NCI-H2029 treated with DMSO at 0.1 percent for 48 hours (cell line): ENCODE data around the gene TSC1.
"Not testable (repeated sequence)": the region's sequence is repeated elsewhere in the genome, so short reads cannot be mapped to it uniquely, and the experiment has no call there.

Experiments
- DNase-seq: peaks from one replicate; lab custom pipeline; 2025; lab: John Stamatoyannopoulos, UW

Gene TSC1

DNA sequence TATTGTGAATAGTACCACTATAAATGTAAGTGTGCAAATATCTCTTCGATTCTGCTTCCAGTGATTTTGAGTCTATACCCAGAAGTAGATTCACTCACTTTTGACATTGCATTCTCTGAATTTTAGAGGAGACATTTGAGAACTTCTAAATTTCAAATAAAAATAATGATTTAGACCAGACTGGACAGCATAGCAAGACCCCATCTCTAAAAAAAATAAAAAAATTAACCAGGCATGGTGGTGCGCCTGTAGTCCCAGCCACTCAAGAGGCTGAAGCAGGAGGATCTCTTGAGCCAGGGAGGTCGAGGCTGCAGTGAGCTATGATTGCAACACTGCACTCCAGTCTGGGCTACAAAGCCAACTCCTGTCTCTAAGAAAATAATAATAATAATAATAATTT is 32.2 kb upstream of the TSC1 start:
- no peak for DNase-seq

DNA sequence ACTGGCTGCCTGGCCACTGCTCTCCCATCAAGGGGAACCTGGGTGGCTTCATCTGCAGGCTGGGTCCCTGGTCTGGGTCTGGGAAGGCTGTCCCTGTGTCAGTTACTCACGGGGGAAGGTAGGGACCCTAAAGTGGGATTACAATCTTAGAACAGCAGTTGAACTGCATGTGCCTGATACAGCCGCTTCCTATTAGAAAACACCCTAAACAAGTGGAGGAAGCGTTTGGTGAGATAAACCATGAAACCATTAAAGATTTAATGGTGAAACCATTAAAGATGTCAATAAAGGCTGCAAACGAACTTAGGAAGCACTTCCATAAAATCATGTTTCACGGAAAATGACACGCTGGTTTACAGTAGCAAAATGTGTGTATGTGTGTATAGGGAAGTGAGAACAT is 31.5 kb upstream of the TSC1 start:
- DNase-seq, result no peak

DNA sequence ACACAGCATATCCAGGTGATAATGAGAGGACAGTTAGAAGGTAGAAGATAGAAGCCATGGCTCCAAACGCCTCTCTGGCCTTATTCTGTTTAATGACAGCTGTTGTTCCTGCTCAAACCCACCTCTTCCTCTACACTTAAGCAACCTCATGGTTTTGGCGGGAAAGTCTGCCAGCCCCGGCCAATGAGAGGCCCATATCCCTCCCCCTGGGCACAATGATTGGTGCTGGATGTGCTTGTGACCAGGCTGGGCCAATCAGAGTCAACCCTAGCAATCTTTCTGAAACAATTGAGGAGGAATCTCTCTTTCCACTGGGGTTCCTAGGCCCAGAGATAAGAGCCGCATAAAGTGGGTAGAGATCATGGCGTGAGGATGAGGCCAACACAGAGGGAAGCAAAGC is 29.3 kb upstream of the TSC1 start:
- no peak for DNase-seq

DNA sequence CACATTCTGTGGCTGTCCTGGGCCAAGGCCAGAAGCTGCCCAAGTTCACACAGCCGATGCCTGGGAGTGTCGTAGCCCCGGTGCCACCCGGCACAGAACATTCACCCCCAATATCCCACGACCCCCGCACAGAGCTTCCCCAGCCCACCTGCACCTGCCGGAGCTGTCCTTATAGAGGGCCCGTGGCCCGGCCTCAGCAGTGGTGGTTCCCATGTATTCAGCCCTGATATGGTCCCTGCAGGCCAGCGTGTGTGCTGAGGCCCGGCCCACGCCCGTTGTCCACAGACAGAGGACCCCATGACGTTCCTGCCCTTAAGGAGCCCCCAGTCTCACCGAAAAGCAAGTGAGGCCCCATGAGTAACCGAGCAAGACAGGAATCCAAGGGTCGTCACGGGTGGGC is 28.8 kb upstream of the TSC1 start:
- DNase-seq, result no peak

DNA sequence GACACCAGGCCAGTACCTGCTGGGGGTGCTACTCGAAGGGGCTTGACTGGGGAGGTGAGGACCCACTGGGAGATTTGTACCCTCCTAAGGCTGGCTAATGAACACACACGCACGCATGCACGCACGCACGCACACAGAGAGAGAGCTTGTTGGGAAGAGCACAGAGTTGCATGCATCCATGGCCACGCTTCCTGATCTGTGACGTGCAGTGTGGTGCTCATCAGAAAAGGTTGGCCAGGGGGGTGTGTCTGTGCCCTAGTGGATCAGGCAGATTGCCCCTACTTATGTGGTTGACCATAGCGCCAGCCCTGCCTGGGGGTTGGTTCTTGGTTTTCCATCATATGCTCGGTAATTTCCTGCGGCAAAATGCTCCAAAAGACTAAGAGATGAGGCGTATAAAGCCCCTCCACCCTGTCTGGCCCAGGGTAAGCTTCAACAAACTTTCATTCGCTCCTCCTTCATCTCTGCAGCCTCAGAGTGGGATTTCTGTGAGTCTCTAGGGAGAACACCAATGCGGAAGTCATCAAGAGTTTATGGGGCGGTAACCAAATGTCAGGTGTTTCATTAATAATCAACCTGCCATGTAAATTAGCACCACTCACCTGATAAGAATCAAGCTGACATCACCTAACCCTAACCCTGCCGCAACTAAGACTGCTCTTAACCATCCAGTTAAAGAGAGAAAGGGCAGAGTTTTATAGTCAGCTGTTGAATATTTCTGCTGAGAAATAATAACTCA is 26.1 kb upstream of the TSC1 start:
- no peak for DNase-seq

DNA sequence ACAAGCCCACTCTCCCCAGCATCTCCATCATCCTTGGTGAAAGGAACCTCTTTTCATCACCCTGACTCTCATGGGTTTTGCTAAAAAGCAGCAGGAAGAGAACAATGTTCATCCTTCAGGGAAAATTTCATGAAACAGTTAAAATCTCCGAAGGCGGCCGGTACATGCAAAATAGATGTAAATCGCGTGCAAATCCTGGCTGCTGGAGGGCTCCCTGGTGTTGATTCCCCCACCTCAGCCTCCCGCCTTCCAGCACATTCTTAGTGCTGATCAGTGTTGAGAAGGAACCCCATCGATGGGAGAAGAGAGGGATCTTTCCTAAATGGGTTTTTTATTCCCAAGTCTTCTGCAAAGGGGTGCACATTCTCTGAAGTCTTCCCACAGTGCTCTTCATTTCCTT is 25.4 kb upstream of the TSC1 start:
- DNase-seq, result no peak

DNA sequence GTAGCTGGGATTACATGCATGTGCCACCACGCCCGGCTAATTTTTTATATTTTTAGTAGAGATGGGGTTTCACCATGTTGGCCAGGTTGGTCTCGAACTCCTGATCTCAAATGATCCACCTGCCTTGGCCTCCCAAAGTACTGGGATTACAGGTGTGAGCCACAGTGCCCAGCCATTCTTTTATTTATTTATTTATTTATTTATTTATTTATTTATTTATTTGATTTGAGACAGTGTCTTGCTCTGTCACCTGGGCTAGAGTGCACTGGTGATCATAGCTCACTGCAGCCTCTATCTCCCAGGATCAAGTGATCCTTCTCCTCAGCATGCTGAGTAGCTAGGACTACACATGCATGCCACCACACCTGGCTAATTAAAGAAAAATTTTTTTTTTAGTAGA is 23.5 kb upstream of the TSC1 start:
- DNase-seq, result not testable (repeated sequence)

DNA sequence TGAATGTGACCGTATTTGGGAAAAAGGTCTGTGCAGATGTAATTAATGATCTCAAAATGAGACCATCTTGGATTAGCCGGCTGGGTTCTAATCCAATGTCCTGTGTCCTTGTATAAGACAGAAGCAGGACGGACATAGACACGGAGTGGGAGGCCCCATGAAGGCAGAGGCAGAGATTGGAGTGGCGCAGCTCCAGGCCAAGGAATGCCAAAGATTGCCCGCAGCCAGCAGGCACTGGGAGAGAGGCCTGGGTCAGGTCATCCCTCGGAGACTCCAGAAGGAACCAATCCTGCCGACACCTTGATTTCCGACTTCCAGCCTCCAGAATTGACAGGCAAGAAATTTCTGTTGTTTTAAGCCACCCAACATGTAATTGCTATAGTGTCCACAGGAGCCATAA is 21.1 kb upstream of the TSC1 start:
- no peak for DNase-seq

DNA sequence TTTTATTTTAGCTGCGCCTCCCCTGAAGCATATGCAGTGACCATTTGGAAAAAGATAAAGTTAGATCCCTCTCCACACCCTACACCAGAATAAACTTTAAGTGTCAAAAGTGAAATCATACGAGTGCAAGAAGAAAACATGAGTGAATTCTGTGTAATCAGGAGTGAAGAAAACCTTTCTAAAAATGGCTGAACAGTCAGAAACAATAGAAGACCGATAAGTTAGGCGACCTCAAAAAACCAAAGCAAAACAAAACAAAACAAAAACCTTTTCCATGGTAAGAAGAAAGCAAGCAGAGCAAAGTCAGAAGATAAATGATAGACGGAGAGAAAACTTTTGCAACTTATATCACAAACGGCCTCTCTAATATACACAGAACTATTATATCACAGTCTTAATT is 16.6 kb upstream of the TSC1 start:
- DNase-seq, result no peak

DNA sequence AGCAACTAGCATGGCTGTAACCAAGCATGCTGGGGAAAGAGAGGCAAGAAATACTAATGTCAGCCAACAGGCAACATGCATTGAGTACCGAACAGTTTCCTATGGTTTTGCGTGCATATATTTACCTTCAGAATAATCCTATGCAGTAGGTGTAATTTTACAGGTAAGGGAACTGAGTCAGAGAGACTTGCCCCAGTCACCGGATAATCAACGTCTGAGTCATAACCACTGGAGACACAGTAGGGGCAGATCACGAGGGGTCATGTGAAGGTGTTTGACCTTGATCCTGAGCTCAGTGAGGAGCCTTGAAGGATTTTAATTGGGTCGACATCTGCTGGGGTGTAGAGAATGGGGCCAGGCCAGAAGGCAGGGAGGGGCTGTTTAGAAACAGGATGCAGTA is 13.4 kb upstream of the TSC1 start:
- DNase-seq, result no peak

DNA sequence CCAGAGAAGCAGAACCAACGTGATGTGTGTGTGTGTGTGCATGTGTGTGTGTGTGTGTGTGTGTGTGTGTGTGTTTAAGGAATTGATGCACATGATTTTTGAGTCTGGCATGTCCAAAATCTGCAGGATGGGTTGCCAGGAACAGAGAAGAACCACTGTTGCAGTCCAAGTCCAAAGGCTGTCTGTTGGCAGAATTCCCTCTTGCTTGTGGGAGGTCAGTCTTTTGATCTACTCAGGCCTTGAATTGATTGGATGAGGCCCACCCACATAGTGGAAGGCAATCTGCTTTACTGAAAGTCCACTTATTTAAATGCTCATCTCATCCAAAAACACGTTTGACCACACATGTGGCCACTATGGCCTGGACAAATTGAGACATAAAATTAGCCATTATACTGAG is 11.4 kb upstream of the TSC1 start:
- no peak for DNase-seq

DNA sequence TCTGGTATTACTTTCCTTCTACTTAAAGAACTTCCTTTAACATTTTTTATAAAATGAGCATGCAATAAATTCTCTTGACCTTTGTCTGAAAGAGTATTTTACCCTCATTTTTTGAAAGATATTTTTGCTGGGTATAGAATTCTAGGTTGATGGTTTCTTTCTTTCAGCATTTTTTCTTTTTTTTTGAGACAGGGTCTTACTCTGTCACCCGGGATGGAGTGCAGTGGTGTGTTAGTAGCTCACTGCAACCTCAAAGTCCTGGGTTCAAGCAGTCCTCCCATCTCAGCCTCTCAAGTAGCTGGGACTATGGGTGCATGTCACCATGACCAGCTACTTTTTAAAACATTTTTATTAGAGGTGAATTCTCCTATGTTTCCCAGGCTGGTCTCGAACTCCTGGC is 10.7 kb upstream of the TSC1 start:
- no peak for DNase-seq

DNA sequence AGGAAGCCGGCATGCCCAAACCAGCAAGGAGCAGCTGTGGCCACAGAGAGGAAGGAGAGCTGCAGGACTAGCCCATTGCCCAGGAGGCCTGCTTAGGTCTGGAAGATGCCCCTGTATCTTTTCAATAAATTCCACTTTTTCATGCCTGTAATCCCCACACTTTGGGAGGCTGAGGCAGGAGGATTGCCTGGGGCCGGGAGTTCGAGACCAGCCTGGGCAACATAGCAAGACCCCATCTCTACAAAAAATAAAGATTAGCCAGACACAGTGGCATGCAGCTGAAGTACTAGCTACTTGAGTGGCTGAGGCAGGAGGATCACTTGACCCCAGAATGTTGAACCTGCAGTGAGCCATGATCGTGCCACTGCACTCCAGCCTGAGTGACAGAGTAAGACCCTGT is 5.3 kb upstream of the TSC1 start:
- no peak for DNase-seq

DNA sequence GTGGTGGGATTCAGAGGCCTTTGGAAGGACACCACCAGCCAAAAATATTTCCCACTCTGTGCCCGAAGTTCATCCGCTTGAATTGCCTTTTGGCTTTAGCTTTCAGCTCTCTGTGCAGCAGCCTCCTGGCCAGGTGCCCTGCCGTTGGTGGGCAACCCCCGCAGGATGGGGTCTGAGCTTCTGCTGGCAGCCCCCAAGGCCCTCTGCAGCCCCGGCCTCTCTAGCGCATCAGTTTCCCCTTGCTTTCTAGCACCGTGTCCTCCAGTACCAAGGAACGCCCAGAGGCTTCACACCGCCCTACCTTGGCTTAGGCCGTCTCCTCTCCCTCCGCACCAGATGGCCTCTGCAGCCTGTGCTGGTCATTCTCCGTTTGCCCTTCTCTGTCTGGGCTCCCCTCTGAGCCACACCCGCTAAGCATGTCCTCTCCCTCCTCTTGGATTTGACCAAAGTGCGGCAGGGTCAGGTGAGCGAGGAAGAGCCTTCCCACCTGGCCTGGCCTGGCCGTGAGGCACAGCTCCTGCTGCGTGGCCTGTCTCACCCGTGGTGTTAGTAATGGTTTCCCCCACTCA is 4.2 kb upstream of the TSC1 start:
- DNase-seq, result no peak

DNA sequence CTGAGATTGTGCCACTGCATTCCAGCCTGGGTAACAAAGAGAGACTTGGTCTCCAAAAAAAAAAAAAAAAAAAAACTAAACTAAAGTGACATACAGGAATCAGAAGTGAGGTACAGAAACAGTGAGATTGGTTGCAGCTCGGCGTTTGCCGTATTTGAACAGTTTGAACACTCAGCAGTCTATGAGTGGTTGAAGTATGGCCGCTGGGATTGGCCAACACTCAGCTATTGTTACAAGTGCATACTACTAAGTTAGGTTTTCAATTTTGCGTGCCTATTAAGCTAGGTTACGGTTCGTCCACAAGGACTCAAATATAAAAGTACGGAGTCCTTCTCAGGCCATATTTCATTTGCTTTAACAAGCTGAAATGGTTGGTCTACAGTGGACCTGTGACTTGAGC is 3.3 kb upstream of the TSC1 start:
- DNase-seq, result no peak

DNA sequence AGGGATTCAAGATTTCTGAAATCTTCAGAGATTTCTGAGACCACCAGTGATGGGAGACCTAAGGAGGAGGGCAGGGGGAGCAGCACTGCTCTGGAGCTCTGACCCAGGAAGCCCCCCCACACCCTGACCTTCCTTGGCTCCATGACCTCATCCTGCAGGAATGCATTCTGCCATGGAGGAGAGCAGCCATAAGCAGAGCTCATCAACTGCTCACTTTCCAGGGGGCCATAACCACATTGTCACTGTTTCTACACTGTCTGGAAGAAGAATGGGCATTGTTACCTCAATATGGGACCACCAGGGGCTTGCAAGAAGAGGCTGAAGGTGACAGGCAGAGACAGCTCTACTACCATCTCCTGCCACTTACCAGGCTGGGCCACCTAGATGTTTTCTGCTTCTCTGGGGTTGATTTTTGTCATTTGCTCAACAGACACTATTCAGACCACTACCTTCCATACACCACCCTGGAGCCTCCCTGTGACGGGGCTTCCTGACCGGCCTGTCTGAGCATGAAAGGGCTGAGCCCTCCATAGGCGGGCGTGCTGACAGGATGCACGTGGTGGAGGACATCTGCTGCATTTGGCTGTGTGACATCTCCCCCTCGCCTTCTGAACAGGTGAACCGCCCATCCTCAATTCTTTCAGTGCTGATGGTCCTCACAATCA is 2.3 kb upstream of the TSC1 start:
- DNase-seq, result no peak

DNA sequence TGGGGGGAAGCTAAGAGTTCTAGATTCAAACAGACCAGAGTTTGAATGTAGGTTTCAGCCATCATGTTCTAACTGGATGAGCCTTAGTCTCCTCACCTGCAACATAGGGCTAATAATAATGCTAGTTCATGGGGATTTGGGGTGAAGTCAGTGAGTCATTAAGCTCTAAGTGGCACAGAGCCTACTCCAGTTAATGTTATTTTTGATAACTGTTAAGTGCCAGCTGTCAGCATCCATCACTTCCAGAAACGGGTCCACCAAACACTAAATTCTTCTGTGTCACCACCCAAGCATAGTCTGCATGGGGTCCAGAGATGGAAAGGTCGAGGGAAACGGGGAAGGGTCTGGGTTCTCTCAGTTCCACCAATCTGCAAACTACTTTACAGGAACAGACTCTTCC is 1.8 kb upstream of the TSC1 start:
- no peak for DNase-seq

DNA sequence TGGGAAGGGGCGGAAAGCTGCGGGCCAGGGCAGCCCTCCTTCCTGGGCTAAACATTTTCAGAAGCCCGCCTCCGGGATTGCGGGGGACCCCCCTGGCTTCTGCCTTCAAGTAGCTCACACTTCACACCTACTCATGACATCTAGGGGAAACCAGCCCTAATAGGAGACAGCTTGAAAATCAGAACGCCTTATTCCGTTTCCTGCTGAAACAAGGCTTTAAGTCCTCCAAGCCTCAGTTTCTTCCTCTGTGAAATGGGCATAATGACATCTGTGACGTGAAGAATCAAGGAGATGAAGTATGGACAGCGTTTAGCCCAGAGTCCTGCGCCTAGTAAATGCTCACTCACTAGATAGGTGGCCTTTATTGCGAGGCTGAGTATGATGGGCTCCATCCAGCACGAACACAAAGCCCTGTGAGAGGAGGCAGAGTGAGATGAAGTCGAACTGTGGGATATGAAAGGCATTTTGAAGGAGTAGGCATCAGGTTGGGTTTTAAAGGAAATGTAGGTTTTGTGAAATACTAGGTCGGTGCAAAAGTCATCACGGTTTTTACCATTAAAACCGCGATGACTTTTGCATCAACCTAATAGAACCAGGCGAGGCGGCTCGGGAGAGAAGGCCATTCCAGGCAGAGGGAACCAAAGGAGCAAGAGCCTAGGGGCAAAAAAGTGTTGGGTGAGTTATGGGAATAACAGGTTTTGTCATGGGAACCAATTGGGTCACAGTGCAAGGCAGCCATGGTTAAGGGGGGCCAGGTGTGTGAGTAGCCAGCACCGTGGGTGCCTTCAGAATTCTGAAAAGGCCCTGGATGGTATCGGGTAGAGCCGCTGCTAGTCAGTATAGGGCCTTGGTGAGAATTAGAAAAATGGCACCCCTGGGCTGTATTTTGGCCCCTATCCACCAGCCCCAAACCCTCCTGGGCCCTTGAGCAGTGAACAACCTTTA is 1.0 kb upstream of the TSC1 start:
- DNase-seq, result no peak

DNA sequence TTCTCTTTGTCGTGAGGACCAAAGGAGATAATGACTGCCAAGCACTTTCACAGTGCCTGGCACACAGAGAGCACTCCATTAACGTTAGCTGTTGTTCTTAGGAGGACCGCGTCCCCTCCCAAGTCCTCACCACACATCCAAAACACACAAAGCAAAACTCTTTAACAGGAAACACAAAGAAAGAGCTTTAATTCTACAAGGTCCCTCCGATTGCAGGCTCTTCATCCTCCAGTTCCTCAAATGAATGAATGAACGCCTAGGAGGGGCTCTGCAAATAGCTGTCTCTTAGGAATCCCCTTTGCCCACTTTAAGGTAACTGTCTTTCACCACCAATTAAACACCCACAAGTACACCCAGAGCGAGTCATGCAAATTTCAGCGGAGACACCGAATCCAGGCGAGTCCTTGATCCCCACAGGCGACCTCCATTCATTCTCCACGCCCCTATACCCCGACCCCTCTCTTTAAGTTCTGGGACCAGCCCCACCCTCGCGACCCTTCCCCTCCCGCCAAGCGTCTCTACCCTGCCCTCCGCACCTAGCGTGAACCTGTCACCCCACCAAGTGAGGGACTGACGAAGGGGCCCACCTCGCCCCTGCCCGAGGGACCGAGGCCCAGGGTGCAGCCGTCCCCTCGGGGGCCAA is 644 bp downstream of the TSC1 start:
- no peak for DNase-seq

DNA sequence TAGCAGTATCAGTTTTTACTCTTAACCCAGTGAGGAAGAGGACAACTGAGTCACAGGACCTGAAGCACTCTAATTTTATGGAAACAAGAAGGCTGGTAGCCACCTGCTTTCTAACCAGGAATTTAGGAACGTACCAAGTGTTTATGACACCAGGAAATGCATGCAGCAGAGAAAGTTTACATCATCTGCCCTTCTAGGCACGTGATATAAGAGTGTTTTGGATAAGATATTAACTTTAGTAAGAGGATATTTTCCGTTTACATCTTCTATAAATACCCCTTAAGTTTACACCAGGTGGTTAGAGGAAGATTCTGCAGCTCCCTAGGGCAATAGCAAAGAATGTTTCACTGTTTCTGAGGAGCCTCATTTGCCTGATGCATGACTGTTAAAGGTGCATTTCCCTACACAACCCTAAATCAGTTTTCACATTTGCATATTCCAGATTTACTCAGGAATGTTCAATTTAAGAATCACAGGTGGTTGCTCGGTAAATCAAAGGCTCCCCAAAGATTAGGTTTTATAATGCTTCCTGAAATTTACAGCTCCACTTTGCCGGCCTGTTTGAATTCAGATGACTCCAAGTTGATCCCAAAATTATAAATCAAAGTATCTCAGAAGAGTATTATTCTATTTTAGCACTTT is 1.8 kb downstream of the TSC1 start:
- DNase-seq, result no peak

DNA sequence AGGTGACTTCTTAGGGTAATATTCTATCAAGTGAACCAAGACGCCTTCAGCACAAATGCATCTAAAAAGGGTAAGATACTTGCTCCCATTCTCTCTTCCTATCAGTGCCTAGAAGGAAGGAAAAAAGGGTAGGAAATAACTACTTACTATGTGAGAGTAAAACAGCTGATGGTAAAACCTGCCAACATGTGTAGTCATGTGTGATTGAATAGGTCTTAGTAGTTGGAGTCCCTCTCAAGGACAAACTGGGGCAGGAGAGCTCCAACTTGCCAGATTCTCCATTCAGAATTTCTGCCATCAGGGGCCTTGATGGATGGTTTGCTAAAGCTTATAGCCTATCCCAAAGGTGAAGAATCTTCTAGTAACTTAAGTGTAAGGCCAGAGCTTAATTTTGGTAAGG is 5.2 kb downstream of the TSC1 start:
- DNase-seq, result no peak

DNA sequence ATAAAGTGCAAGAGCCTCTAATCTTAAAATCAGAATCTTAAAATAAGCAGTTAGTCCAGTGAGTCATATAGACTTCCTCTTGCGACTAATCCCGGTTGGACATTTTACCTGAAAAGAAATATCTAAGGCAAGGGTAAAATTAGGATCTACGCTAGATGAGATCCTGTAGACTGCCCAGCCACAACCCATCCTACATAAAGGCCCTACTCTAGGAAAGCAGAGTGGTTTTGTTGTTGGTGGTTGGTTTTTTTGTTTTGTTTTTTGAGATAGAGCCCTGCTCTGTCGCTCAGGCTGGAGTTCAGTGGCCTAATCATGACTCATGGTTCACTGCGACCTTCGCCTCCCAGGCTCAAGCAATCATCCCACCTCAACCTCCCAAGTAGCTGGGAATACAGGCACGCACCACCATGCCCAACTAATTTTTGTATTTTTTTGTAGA is 6.9 kb downstream of the TSC1 start:
- no peak for DNase-seq
